Measurements from ENCODE around the gene MAPK8.

DNA sequence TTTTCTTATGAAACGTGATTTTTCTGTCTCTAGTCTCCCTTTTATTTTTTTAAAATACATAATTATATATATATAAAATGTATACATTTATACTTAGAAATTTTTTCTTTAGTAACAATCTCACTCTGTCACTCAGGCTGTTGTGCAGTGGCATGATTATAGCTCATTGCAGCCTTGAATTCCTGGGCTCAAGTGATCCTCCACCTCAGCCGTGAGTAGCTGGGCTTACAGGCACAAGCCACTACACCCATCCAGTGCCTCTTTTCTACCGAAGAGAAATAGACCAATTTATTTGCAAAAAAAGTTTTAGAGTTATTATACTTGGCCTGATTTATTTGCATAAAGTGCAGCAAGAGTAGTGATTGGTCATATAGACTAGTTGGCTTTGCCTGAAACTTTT lies 72.2 kb downstream of the MAPK8 start:
- TF ChIP-seq, protein P1, sequence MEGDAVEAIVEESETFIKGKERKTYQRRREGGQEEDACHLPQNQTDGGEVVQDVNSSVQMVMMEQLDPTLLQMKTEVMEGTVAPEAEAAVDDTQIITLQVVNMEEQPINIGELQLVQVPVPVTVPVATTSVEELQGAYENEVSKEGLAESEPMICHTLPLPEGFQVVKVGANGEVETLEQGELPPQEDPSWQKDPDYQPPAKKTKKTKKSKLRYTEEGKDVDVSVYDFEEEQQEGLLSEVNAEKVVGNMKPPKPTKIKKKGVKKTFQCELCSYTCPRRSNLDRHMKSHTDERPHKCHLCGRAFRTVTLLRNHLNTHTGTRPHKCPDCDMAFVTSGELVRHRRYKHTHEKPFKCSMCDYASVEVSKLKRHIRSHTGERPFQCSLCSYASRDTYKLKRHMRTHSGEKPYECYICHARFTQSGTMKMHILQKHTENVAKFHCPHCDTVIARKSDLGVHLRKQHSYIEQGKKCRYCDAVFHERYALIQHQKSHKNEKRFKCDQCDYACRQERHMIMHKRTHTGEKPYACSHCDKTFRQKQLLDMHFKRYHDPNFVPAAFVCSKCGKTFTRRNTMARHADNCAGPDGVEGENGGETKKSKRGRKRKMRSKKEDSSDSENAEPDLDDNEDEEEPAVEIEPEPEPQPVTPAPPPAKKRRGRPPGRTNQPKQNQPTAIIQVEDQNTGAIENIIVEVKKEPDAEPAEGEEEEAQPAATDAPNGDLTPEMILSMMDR (IDR thresholded peaks at IDR 0.05): no peak
- TF ChIP-seq POLR2A (IDR thresholded peaks at IDR 0.05): no peak
- no peak for TF ChIP-seq POLR2AphosphoS5 (IDR thresholded peaks at IDR 0.05)
- TF ChIP-seq EP300 (IDR thresholded peaks at IDR 0.05): no peak
